ENCODE measurements around the gene FHOD3.

- no peak for TF ChIP-seq CTCF (IDR thresholded peaks at IDR 0.05)
- no peak for TF ChIP-seq POLR2AphosphoS5 (IDR thresholded peaks at IDR 0.05; ENCODE audit: insufficient read depth in 1 of 2, low read depth in 1 of 2)
Measured at GRCh38 chr18:36392979-36393287, 95.4 kb downstream of the FHOD3 start.
